Caki2 (cell line): Measurements from ENCODE around the gene VAC14. TPM values are rescaled to one million over a fixed set of nuclear protein-coding genes. Genes with fewer than 3 reads are reported as not detected.

Experiments used
- DNase-seq: peaks from one replicate; pipeline ENCODE4 v3.0.0-alpha.2; 2015; ENCODE audit warnings: low read depth
- in situ Hi-C: cut with HindIII; loops from 2 replicates; pipeline ENCODE4 v1.10.0; 2016; ENCODE audit warnings: low sequenced_read_pairs, low pct_unique_long_range_greater_than_20kb, mixed read lengths
- total RNA-seq: library from RNA; depleted of rRNA; stranded (reverse); fragments of >200 nt; shearing (Covaris generic); gene quantifications from 2 replicates; pipeline ENCODE4 v1.2.3, GENCODE V29; 2014; ENCODE audit warnings: low replicate concordance

The VAC14 gene
- total RNA-seq, 1 experiment from 2014 or later = 56.6 TPM

DNA sequence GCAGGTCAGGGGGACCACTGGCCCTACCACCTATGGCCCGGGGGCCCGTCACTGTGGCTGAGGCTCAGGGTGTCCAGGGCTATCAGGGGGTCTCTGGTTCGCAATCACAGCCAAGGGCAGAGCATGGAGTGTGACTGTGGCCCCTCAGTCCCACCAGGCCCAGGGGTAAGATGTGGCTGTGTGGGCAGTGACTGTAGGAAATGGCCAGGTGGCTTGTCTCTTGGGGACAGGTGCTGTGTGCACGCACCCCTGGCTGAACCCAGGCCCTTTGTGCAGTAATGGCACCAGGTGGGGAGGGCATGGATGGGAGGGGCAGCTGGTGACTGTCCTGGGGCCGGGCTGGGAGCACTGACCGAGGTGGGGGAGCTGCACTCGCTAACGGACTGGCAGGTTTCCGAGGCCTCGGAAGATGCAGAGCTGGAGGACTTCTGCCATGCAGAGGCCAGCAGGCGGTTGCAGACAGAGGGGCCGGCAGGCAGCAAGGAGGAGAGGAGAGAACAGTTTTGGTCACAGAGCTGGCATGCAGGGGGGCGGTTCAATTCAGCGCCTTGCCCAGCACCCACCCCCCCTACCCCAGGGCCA, 135.8 kb downstream of the VAC14 start:
- in situ Hi-C loops = no loop called here
- DNase-seq = no peak

DNA sequence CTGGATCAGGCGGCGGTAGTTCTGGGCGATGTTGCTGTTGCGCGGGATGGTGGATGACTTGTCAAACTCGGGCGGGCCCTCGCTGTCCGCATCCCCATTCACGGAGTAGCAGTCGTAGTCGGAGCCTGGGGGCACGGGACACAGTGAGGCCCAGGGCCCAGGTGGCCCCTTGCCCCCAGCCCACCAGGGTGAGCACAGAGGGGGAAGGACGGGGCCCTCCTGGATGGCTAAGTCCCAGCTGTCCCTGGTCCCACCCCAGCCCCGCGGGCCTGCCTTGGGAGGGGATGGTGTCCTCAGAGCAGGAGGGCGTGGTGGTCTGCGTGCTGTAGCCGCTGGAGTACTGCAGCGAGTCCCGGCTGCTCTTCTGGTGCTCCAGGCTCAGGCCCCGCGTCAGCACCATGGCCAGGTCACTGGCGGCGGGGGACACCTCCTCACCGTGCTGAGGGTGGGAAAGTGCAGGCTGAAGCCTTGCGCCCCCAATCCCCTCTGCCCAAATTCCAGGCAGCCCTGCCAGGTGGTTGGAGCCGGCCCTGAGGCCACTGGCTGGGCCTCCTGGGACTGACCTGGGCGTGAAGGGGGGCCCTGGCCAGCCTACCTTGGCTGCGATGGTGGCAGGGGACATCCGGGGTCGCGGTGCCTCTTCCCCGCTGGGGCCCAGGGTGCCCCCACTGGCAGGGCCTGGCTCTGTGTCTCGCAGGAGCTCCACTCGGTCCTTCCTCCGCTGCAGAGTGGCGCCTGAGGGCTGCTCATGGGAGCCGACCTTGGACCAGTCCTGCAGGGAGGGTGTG, 136.4 kb downstream of the VAC14 start:
- in situ Hi-C loops = no loop called here
- DNase-seq = no peak

DNA sequence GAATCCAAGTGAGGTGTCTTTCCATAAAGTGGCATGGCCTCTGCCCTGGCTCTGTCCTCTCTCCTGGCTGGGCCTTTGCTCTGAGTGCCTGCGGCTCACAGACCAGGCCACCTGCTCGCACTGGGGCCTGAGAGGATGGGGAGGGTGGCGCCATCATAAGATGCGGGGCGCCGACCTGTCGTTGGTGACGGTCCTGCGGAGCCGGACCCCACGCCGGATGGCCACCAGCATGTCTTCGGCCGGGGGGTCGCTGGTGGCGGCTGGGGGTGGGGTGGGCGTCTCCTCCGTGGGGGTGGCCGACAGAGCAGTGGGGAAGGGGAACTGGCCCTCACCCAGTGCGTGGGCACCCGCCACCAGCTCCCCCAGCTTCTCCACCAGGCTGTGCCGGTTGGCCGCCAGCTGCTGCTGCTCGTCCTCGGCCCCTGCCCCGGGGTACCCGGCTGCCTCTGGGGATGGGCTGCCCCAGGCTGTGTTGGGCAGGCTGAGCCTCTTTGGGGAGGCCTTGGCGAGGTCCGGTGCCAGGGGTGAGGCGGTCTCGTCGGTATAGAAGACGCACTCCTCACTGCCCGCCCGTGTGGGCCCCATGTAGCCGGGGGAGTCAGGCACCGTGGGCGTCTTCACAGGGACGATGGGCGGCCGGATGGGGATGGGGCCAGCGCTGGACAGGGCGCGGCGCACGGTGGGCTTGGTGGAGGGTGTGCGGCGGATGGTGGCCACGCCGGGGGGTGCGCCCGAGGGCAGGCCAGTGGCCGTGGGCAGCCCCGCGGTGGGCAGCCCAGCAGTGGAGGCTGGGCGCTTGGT, 137.2 kb downstream of the VAC14 start:
- no peak for DNase-seq
- in situ Hi-C loops = no loop called here

DNA sequence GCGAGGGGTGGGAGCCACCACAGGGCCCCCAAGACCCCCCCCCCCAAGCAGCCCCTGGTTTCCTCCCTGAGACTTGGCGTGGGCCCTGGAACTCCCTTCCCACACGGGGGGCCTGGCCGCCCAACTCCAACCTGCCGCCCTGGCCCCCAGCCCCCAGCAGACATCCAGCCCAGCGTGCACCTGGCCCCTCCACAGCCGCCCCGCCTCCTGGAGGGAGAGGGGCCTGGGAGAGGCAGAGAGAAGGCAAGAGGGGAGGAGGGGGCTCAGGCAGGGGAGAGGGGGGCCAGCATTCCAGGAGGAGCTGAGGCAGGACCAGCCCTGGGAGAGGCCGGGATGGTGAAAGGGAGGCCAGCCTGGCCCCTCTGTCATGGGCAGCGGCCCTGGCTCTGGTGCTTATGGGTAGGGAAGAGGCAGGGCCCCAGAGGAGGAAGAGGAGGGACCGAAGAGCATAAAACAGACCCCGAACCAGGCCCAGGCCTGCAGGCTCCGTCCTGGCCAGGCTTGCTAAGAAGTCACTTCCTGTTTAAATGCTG, 137.9 kb downstream of the VAC14 start:
- in situ Hi-C loops = no loop called here

DNA sequence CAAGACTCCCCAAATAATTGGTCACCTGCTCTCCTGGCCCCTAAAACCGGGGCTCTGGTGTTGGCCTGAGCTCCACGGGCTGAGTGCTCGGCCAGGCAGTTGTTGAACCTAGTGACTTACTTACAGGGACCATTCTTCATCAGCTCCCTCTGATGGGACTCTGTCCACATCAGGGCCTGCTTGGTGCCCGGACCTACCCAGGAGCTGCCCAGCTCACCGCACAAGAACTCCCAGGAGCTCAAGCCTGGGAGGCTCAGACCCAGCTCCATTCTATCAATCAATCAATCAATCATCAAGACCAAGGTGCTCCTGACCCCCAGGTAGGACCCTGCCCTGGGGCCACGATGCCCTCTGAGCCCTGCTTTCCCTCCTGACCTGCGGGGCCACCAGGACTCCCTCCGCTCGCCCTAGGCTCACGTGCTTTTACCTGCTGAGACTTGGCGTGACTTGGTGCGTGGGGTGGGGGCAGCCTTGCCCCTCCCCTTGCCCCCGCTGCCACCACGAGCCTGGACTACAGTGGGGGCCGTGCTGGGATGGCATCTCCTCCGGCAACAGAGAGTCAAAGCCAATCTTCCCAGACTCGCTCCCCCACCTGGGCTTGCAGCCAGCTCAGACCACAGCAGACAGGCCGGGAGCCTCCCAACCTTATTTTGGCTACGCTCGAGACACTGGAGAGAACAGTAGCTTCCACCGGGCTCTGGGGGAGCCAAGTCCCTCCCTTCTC, 138.9 kb downstream of the VAC14 start:
- DNase-seq = no peak
- in situ Hi-C loops = no loop called here

More for the DNA sequence above, 137.9 kb downstream of the VAC14 start:
- no peak for DNase-seq

DNA sequence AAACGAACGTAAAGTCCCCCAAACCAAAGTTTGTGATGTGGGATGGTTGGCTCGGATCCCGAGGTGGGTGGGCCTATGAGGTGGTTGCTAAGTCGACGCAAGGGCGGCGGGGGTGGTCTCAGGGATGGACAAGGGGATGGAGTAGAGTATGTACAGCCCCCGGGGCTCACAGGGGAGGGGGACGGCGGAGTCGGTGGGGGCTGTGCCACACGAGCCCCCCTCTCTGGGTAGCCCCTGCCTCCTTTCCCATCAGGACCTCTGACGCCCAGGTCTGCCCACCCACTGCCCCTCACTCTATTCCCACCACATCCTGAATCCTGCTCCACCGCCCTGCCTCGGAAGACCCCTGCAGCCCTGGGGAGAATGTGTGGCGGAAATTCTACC, 139.4 kb downstream of the VAC14 start:
- no peak for DNase-seq
- in situ Hi-C loops = no loop called here

DNA sequence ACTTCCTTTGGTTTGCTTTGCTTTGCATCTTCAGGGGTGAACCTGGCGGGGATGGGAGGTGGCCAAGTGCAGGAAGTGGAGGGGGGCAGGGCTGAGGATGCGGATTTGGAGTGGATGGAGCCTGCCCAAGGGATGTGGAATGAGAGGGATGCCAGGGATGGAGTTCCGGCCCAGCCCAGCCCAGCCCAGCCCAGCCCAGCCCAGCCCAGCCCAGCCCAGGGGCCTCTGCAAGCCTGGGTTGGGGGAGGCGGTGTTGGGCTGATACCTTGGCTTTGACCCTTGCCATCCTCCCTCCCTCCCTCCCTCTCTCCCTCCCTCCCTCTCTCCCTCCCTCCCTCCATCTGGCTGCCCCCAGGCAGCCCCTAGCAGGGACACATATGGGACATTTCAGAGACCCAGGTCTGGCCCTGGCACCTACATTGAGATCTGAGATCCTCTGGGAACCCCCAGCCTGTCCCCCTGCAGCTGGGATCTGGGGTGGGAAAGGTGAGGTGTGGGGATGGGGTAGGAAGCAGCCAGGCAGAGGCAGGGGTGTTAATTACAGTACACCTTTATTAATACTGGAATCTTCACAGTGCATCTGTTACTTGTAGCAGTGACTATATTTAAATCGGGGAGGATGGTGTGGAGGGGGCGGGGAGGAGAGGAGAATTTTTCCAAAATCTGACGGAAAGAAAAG, 140.1 kb downstream of the VAC14 start:
- DNase-seq = no peak
- in situ Hi-C loops = no loop called here

DNA sequence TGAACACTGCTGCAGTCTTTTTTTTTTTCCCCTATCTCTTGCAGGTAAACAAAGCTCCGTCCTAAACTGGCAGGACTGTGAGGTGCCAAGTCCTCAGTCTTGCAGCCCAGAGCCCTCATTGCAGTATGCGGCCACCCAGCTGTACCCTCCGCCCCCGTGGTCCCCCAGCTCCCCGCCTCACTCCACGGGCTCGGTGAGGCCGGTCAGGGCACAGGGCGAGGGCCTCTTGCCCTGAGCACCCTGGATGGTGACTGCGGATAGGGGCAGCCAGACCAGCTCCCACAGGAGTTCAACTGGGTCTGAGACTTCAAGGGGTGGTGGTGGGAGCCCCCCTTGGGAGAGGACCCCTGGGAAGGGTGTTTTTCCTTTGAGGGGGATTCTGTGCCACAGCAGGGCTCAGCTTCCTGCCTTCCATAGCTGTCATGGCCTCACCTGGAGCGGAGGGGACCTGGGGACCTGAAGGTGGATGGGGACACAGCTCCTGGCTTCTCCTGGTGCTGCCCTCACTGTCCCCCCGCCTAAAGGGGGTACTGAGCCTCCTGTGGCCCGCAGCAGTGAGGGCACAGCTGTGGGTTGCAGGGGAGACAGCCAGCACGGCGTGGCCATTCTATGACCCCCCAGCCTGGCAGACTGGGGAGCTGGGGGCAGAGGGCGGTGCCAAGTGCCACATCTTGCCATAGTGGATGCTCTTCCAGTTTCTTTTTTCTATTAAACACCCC, 140.8 kb downstream of the VAC14 start:
- in situ Hi-C loops = no loop called here
- no peak for DNase-seq

DNA sequence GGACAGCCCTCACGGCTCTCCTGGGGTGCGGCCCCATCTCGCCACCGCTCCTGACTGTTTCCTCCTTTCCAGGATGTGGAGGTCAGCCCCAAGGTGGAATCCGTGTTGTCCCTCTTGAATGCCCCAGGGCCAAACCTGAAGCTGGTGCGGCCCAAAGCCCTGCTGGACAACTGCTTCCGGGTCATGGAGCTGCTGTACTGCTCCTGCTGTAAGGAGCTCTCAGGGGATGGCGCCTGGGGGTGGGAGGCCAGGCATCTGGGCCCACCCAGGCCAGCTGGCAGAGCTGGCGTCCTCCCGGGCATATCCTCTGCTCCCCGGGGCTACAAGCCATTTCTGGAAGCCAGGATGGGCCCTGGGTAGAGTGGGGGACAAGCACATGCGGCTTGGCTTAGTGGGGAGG, 141.4 kb downstream of the VAC14 start:
- DNase-seq = no peak
- in situ Hi-C loops = no loop called here

DNA sequence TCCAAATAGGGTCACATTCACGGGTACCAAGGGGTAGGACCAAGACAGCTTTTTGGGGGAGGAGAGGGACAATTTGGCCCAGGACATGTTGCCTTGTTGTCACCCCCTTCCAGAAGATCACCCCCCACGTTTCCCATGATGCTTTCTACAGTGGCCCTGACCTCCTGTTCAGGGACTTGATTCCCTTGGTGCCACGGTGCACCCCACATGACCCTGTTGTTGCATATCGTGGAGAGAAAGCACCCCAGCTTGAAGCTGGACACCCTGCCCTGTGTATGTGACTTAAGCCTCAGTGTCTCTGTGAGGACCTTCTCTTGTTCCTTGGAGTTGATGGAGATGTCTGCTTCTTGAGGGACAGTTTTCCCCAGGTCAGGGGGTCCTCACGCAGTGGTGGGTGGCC, 142.0 kb downstream of the VAC14 start:
- no peak for DNase-seq
- in situ Hi-C loops = no loop called here

DNA sequence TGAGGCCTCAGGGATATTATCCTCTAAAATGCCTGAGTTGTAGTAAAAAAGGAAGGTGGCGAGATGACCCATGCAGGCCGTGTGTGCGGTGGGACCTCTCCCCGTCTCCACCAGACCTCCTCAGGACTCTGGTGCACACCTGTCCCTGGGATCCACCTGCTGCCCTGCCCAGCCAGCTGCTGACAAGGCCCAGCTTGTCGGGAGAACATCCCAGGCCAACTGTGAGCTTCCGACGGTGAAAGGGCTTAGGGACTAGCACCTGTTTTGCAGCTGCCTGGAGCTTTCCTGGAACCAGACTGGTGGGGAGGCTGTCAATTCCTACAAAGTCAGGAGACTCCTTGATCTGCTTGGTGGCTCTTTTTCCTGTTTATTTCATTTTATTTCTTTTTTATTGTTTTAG, 143.0 kb downstream of the VAC14 start:
- in situ Hi-C loops = no loop called here
- no peak for DNase-seq

DNA sequence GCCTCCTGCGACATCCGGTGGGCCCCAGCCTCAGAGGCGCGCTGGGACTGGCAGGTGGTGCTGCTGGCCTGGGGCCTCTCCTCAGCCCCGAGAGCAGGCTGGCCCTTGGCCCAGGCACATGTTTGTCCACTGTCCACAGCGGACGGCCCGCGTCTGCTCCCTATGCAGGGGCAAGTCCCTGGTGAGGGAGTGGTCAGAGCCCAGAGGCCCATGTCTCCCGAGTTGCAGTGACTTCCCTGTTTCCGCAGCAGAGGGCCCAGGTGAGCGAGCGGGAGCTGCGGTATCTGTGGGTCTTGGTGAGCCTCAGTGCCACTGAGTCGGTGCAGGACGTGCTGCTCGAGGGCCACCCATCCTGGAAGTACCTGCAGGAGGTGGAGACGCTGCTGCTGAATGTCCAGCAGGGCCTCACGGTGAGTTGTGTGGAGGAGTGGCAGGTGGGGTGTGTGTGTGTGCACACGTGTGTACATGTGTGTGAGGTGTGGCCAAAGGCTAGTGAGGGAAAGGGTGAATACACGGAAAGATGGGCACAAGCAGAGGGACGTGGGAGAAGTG, 144.2 kb downstream of the VAC14 start:
- in situ Hi-C loops = no loop called here
- no peak for DNase-seq

DNA sequence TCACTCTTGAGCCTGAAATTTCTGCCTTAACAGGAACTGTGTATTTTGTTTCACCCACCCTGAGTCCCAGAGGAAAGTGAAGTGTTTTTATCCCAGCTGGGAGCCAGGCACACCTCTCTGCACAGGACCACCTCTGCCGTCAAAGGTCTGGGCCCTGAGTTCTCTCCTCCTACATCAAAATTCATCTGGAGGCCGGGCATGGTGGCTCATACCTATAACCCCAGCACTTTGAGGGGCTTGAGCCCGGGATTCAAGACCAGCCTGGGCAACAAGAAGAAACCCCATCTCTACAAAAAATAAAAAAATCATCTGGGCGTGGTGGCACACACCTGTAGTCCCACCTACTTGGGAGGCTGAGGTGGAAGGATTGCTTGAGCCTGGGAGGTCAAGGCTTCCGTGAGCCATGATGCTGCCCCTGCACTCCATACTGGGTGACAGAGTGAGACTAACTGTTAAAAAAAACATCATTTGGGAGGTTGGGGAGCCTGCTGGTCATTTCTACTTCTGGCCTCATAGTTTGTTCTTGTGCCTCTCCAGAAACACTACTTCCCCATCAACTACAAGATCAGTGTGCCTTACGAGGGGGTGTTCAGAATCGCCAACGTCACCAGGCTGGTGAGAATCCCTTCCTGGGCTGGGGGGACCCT, 144.8 kb downstream of the VAC14 start:
- in situ Hi-C loops = no loop called here
- DNase-seq = no peak

DNA sequence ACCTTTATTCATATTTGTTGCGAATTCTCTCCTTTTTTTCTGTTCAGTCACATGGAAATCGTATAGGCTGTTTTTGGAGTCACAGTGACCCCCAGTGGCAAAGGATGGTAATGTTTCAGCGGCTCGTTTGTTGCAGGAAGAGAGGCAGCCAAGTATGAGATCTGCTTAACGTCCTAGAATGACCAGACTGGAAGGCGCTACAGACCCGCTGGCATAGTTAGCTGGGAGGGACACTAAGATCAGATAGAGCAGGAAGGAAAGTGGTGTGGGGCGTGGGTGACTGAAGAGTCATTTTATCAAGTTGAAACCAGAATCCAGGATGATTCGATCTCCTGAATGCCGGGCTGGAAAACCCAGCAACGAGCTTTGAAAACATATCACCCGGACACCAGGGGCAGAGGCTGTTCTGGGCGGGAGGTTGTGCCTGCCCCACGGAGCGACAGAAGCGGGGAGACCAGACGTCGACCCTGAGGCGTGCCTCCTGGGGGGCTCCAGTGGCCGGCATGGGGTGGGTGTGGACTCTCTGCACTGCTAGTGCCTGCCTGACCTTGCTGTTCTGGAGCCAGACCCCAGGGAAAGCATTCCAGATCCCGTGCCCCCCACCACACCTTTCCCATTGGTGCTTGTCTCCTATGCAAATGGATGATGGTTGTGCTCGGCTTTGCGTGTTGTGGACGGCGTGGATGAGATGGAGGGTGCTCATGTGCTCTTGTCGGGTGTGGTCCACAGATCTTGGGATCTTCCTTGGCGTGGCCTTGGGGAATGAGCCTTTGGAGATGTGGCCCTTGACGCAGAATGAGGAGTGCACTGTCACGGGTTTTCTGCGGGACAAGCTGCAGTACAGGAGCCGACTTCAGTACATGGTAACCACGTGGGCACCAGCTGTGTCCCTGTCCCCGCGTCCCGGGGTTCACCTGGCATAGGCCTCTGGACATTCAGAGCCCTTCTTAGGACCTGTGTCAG, 146.9 kb downstream of the VAC14 start:
- peak; percentile 83 for DNase-seq
- in situ Hi-C loops = no loop called here

DNA sequence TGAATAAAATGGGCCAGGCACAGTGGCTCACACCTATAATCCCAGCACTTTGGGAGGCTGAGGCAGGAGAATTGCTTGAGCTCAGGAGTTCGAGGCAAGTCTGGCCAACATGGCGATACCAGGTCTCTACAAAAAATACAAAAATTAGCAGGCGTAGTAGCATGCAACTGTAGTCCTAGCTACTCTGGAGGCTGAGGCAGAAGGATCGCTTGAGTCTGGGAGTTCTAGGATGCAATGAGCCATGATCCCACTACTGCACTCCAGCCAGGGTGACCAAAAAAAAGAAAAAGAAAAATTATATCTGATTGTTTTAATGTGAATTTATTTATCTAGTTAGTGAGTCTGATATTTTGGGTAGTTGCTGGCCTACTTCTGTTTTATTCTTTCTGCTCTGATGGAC, 147.6 kb downstream of the VAC14 start:
- in situ Hi-C loops = no loop called here
- no peak for DNase-seq

DNA sequence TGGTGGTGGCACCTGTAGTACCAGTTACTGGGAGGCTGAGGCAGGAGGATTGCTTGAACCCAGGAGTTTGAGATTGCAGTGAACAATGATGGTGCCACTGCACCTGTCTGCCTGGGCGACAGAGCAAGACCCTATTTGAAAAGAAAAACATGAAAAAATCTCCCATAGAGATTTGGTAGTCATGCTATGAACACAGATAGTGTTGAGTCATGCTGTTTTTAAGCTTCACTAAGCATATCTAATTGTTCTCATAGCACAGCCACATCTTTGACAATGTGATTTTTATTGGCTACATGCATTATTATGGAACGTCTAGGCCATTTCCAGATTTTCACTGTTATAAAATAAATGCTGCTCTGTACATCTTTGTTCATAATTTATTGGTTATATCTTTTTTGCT, 148.6 kb downstream of the VAC14 start:
- peak; percentile 43 for DNase-seq
- in situ Hi-C loops = no loop called here
